DND-41 (cell line): ENCODE measurements around the gene CCDC6.

Experiments
- ATAC-seq: fragments of 200-7000 bp; cut with Tn5 transposase; 3 replicates; pipeline ENCODE4 v1.9.1; 2021; ENCODE audit warnings: low read depth; ENCODE audit not compliant: insufficient read depth
- DNase-seq: peaks from one replicate; pipeline ENCODE4 v3.0.0-alpha.2; 2020
- H2AFZ ChIP-seq: 2 replicates; pipeline ENCODE4 v1.6.0; 2012; ENCODE audit warnings: low read depth, low read length
- H3K27ac ChIP-seq: 2 replicates; pipeline ENCODE4 v1.5.1; 2012; ENCODE audit warnings: low read length, inconsistent platforms
- H3K27me3 ChIP-seq: fragments of 200-600 bp; sonication (generic); 2 replicates; pipeline ENCODE4 v1.6.0; 2012; ENCODE audit warnings: low read length, mild to moderate bottlenecking, inconsistent platforms; ENCODE audit not compliant: insufficient read depth, poor library complexity
- H3K36me3 ChIP-seq: 2 replicates; pipeline ENCODE4 v1.5.1; 2012; ENCODE audit warnings: low read length, inconsistent platforms; ENCODE audit not compliant: insufficient read depth
- H3K4me1 ChIP-seq: 2 replicates; pipeline ENCODE4 v1.5.1; 2012; ENCODE audit warnings: mild to moderate bottlenecking, low read length; ENCODE audit not compliant: insufficient read depth
- H3K4me2 ChIP-seq: 2 replicates; pipeline ENCODE4 v1.6.0; 2012; ENCODE audit warnings: mild to moderate bottlenecking, moderate library complexity, low read length, inconsistent platforms; ENCODE audit not compliant: insufficient read depth
- H3K4me3 ChIP-seq, 2 experiments: fragments of 200-600 bp in 1 of 2; shearing (Covaris generic) in 1 of 2; 2 replicates each; pipeline ENCODE4 v1.5.1; 2012 to 2016; ENCODE audit warnings: inconsistent platforms in 2 of 2, low read length in 2 of 2, mild to moderate bottlenecking in 2 of 2, low read depth in 1 of 2, moderate library complexity in 1 of 2
- H3K79me2 ChIP-seq: 2 replicates; pipeline ENCODE4 v1.6.0; 2012; ENCODE audit warnings: low read length, inconsistent platforms; ENCODE audit not compliant: insufficient read depth
- H3K9ac ChIP-seq: 2 replicates; pipeline ENCODE4 v1.6.0; 2012; ENCODE audit warnings: low read depth, mild to moderate bottlenecking, inconsistent platforms, low read length, moderate library complexity
- H3K9me3 ChIP-seq: 2 replicates; pipeline ENCODE4 v1.5.1; 2012; ENCODE audit warnings: low read length, moderate library complexity, mild to moderate bottlenecking, inconsistent platforms; ENCODE audit not compliant: insufficient read depth, severe bottlenecking
- H4K20me1 ChIP-seq: 2 replicates; pipeline ENCODE4 v1.6.0; 2012; ENCODE audit warnings: low read length; ENCODE audit not compliant: insufficient read depth
- EZH2 ChIP-seq: IDR thresholded peaks from 3 replicates; pipeline ENCODE4 v1.6.1; 2012; ENCODE audit warnings: borderline replicate concordance, low read depth, mild to moderate bottlenecking, moderate library complexity, low read length, inconsistent platforms; ENCODE audit not compliant: severe bottlenecking
- TF ChIP-seq, protein P1 (sequence below): IDR thresholded peaks from 2 replicates; pipeline ENCODE4 v1.5.1; 2012; ENCODE audit warnings: borderline replicate concordance, low read length, moderate library complexity, mild to moderate bottlenecking; ENCODE audit not compliant: poor library complexity, severe bottlenecking; ENCODE audit errors: extremely low read depth

The CCDC6 gene

DNA sequence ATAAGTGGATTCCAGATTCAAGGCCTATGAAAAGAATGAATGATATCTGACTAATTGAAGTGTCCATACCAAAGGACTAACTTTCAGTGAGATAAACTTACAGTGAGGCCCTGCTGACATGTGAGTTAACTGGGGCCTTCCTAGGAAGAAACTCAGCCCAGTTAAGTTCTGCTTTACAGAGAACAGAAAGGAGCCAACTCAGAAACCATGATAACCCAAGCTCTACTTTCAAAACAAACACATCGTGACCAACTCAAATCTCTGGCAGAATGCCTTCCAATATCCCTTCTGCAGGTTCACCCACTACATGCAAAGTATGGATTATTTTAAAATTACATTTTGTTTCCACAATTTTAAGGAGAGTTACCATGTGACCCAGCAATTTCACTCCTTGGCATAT lies 77.3 kb downstream of the CCDC6 start:
- Histone ChIP-seq H2AFZ (no peak overlapping the region), H3K36me3 (peaks cover 42% of the 10 kb centered on the region), H3K9me3 (no peaks in the 10 kb centered on the region), H3K79me2 (peaks cover 12% of the 10 kb centered on the region; the same call in 1 of the 2 replicates), H4K20me1 (peaks cover 3% of the 10 kb centered on the region; the same call in 1 of the 2 replicates), H3K9ac (no peak overlapping the region), H3K4me2 (no peak overlapping the region), H3K27ac (no peak overlapping the region), H3K4me1 (no peaks in the 10 kb centered on the region), H3K4me3 (no peak overlapping the region), H3K27me3 (no peaks in the 10 kb centered on the region)
- ATAC-seq (no peak), DNase-seq (no peak)
- TF ChIP-seq, protein P1, sequence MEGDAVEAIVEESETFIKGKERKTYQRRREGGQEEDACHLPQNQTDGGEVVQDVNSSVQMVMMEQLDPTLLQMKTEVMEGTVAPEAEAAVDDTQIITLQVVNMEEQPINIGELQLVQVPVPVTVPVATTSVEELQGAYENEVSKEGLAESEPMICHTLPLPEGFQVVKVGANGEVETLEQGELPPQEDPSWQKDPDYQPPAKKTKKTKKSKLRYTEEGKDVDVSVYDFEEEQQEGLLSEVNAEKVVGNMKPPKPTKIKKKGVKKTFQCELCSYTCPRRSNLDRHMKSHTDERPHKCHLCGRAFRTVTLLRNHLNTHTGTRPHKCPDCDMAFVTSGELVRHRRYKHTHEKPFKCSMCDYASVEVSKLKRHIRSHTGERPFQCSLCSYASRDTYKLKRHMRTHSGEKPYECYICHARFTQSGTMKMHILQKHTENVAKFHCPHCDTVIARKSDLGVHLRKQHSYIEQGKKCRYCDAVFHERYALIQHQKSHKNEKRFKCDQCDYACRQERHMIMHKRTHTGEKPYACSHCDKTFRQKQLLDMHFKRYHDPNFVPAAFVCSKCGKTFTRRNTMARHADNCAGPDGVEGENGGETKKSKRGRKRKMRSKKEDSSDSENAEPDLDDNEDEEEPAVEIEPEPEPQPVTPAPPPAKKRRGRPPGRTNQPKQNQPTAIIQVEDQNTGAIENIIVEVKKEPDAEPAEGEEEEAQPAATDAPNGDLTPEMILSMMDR, result no peak

DNA sequence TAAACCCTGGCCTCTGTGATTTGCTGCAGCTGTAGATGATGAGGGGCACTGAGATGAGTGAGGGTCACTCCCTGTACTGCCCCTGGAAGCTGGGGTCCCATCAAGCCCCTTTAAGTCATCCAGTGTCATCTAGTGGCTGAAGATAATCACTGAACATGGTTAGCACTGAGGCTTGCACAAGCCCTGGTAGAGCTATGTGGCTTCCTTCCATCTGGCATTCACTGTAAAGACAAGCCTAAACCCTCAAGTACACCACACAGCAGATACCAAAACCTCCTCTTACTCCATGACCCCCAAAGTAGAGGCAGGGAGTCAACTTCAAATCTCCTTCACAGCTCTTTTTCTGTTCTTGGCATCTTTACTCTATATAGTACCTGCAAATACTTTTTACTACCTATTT lies 80.4 kb downstream of the CCDC6 start:
- H3K4me3 ChIP-seq, result no peak overlapping the region
- no peaks in the 10 kb centered on the region for H3K27me3 ChIP-seq
- DNase-seq (no peak), ATAC-seq (no peak)
- no peaks in the 10 kb centered on the region for H3K4me1 ChIP-seq
- peaks cover 12% of the 10 kb centered on the region; the same call in 1 of the 2 replicates for H3K79me2 ChIP-seq
- H3K9me3 ChIP-seq, result no peaks in the 10 kb centered on the region
- no peak overlapping the region for H3K27ac ChIP-seq
- no peak overlapping the region for H2AFZ ChIP-seq
- no peak for TF ChIP-seq EZH2
- TF ChIP-seq, protein P1, result no peak
- H3K36me3 ChIP-seq, result peaks cover 28% of the 10 kb centered on the region; the same call in 1 of the 2 replicates
- H4K20me1 ChIP-seq, result peaks cover 6% of the 10 kb centered on the region; the same call in 1 of the 2 replicates
- H3K9ac ChIP-seq, result no peak overlapping the region
- no peak overlapping the region for H3K4me2 ChIP-seq

DNA sequence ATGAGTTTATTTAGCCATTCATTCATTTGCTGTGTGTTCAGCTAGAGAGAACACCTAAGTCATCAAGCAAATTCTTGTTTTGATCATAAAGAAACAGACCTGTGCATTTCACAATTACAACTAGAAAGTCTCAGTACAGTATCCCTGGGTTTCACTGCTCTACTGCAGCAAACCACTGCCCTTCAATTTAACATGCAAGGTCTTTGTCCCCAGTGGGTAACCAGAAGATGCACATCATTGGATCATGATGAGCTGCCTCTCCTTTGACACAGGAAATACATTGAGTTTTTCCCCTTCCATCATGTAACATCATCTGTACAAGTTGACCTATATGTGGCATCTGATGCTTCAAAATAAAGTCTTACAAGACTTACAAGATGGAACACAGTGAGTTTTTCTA lies 82.6 kb downstream of the CCDC6 start:
- no peak overlapping the region for H3K27ac ChIP-seq
- H2AFZ ChIP-seq, result no peak overlapping the region
- ATAC-seq, result no peak
- peaks cover 14% of the 10 kb centered on the region; the same call in 1 of the 2 replicates for H3K36me3 ChIP-seq
- H3K4me2 ChIP-seq, result no peak overlapping the region
- TF ChIP-seq EZH2, result no peak
- TF ChIP-seq, protein P1, result no peak
- H3K27me3 ChIP-seq, result no peaks in the 10 kb centered on the region
- peaks cover 10% of the 10 kb centered on the region for H4K20me1 ChIP-seq
- no peak overlapping the region for H3K9ac ChIP-seq
- H3K4me3 ChIP-seq, result no peak overlapping the region
- peaks cover 14% of the 10 kb centered on the region for H3K4me1 ChIP-seq
- H3K79me2 ChIP-seq, result peaks cover 12% of the 10 kb centered on the region; the same call in 1 of the 2 replicates
- H3K9me3 ChIP-seq, result no peaks in the 10 kb centered on the region
- DNase-seq, result no peak

DNA sequence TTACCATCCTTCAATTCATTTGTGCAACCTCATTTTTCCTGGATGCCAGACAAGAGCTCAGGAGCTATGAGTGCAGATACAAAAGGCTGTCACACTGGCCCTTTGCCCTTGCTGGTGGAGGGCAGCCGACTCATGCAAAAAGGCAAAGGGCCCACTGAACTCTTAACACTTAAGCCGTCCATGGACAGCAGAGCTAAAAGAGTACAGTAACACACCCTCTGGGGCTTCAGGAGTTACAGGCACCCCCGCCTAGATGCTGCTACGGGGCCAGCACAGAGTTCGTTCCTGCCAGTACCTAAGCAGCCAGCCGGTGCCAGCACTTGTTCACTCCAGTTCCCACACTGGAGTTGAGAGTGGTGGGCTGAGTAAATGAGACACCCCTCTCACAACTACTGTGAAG lies 83.2 kb downstream of the CCDC6 start:
- peaks cover 13% of the 10 kb centered on the region; the same call in 1 of the 2 replicates for H3K79me2 ChIP-seq
- DNase-seq (no peak), ATAC-seq (no peak)
- no peak overlapping the region for H3K4me3 ChIP-seq
- H3K27ac ChIP-seq, result no peak overlapping the region
- TF ChIP-seq EZH2, result no peak
- TF ChIP-seq, protein P1, result no peak
- no peak overlapping the region for H2AFZ ChIP-seq
- H3K4me1 ChIP-seq, result peaks cover 14% of the 10 kb centered on the region
- H3K27me3 ChIP-seq, result no peaks in the 10 kb centered on the region
- no peak overlapping the region for H3K9ac ChIP-seq
- no peak overlapping the region for H3K4me2 ChIP-seq
- peaks cover 10% of the 10 kb centered on the region for H4K20me1 ChIP-seq
- peaks cover 16% of the 10 kb centered on the region for H3K36me3 ChIP-seq
- H3K9me3 ChIP-seq, result no peaks in the 10 kb centered on the region
